ENCODE data around the gene INSIG1.

- TF ChIP-seq EZH2 (IDR thresholded peaks at IDR 0.05; ENCODE audit: borderline replicate concordance, low read depth, low read length, severe bottlenecking) (no peak), CTCF (IDR thresholded peaks at IDR 0.05; ENCODE audit: borderline replicate concordance, extremely low read depth, low read length, poor library complexity, severe bottlenecking) (no peak)
Measured at GRCh38 chr7:155310425-155311114, 12.9 kb downstream of the INSIG1 start.

Data from DND-41 (cell line).